ENCODE results near the gene CNIH3. TPM values are rescaled to one million over a fixed set of nuclear protein-coding genes. Genes with fewer than 3 reads are reported as not detected.
"Not testable (repeated sequence)": the region's sequence is repeated elsewhere in the genome, so short reads cannot be mapped to it uniquely, and the experiment has no call there.

Gene CNIH3
- total RNA-seq, 4 donors from 2014 or later: 1.9 to 4.0 (median 3.4) TPM

DNA sequence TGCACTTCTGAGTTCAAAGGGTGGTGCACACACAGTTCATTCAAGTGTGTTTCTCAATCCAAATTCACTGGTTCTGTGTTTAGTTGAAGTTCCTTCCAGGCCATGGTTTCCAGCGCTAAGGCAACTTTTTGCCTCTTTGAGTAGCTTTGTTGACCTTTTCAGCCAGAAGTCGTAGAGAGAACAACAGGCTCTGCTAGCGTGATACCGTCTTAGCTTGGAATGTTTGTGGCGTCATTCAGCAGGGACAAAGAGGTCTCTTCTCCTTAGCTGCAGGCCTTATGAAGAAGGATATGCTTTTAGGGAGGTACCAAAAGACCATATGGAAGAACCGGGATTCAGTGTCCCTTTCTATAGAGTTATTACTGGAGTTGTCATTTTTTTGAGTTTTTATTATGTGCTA lies 65.7 kb downstream of the CNIH3 start:
- ATAC-seq (ENCODE audit: low FRiP score): no peak
- DNase-seq (ENCODE audit: low spot score): no peak
- TF ChIP-seq CTCF (IDR thresholded peaks at IDR 0.05): no peak

GRCh38 chr1:224683936-224684335 lies 67.8 kb downstream of the CNIH3 start:
- TF ChIP-seq CTCF (IDR thresholded peaks at IDR 0.05): no peak
- no peak for DNase-seq (ENCODE audit: low spot score)
- no peak for ATAC-seq (ENCODE audit: low FRiP score)

DNA sequence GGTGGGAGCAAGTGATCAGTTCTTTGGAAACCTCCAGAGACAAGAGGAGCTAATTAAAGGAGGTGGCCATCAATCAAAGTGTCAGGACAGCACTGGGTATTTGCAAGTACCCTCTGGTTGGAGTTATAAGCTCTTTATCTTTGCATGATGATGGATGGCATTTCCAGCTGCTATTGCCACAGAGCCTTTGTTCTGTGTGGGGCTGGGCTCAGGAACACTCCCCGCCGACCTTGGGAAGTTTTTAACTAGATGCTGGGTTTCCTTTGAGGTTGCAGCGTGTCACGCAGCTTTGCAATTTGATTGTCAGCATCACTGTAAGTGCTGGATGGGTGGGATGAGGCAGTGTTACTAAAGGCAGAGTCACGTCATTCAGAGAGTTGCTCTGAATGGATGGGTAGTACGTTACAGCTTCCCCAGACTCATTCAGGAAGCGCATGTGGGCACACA lies 68.9 kb downstream of the CNIH3 start:
- no peak for ATAC-seq (ENCODE audit: low FRiP score)
- DNase-seq (ENCODE audit: low spot score): no peak
- TF ChIP-seq CTCF (IDR thresholded peaks at IDR 0.05): no peak

DNA sequence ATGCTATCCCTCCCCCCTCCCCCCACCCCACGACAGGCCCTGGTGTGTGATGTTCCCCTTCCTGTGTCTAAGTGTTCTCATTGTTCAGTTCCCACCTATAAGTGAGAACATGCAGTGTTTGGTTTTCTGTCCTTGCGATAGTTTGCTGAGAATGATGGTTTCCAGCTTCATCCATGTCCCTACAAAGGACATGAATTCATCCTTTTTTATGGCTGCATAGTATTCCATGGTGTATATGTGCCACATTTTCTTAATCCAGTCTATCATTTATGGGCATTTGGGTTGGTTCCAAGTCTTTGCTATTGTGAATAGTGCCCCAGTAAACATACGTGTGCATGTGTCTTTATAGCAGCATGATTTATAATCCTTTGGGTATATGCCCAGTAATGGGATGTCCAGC lies 70.0 kb downstream of the CNIH3 start:
- not testable (repeated sequence) for DNase-seq (ENCODE audit: low spot score); ATAC-seq (ENCODE audit: low FRiP score)

DNA sequence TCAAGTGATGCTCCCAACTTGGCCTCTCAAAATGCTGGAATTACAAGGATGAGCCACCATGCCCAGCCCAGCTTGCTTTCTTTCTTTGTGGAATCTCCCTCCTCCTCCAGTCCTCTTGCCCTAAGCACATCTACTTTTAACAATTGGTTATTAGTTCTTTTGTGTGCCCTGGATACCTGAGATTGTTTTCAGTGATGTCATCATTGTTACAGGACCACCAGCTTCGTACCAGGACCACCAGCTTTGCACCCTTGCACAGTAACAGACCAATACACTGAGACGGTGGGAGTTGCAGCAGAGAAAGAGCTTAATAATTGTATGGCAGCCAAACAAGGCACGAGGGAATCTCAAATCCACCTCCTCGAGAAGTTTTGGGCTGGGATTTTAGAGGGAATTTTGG lies 71.3 kb downstream of the CNIH3 start:
- DNase-seq (ENCODE audit: low spot score) (no peak), ATAC-seq (ENCODE audit: low FRiP score) (no peak)
- no peak for TF ChIP-seq CTCF (IDR thresholded peaks at IDR 0.05)

GRCh38 chr1:224689374-224689773 lies 73.3 kb downstream of the CNIH3 start:
- no peak for ATAC-seq (ENCODE audit: low FRiP score)
- no peak for TF ChIP-seq CTCF (IDR thresholded peaks at IDR 0.05)
- no peak for DNase-seq (ENCODE audit: low spot score)

GRCh38 chr1:224690576-224690975 lies 74.5 kb downstream of the CNIH3 start:
- no peak for ATAC-seq (ENCODE audit: low FRiP score)
- TF ChIP-seq CTCF (IDR thresholded peaks at IDR 0.05): no peak
- DNase-seq (ENCODE audit: low spot score): no peak

All from omental fat pad (tissue), 4 donors.